Calu3 (cell line): ENCODE data around the gene TBL1XR1. TPM values are rescaled to one million over a fixed set of nuclear protein-coding genes. Genes with fewer than 3 reads are reported as not detected.
A peak's percentile ranks its signal among the peaks of the same experiment; 100 is the strongest.
"Not testable (repeated sequence)": the region's sequence is repeated elsewhere in the genome, so short reads cannot be mapped to it uniquely, and the experiment has no call there.

Experiments used
- BruUV-seq: library from RNA; stranded (reverse); fragments of 400-500 nt; replicated peaks from 2 replicates; lab custom pipeline; 2021; lab: Mats Ljungman, UMichigan
- CTCF ChIA-PET: fragments of 300-600 bp; sonication (Branson Sonifier 250); formaldehyde crosslinking; loops from one replicate; lab custom pipeline; 2022; ENCODE audit warnings: antibody characterized with exemption; lab: Charles Lee
- DNase-seq: peaks from one replicate; pipeline ENCODE4 v3.0.0; 2022
- H3K27ac Mint-ChIP-seq: one replicate; pipeline ENCODE4 v1.8.0; 2022; ENCODE audit warnings: mixed read lengths; ENCODE audit not compliant: unreplicated experiment
- H3K27me3 Mint-ChIP-seq: one replicate; pipeline ENCODE4 v1.8.0; 2022; ENCODE audit warnings: mixed read lengths; ENCODE audit not compliant: unreplicated experiment
- H3K36me3 Mint-ChIP-seq: one replicate; pipeline ENCODE4 v1.8.0; 2022; ENCODE audit warnings: mild to moderate bottlenecking, moderate library complexity, mixed read lengths; ENCODE audit not compliant: insufficient read depth, unreplicated experiment
- H3K4me1 Mint-ChIP-seq: one replicate; pipeline ENCODE4 v1.8.0; 2022; ENCODE audit warnings: mild to moderate bottlenecking, low read depth, mixed read lengths; ENCODE audit not compliant: unreplicated experiment
- H3K4me3 Mint-ChIP-seq: one replicate; pipeline ENCODE4 v1.8.0; 2022; ENCODE audit warnings: mild to moderate bottlenecking, low read depth, moderate library complexity, mixed read lengths; ENCODE audit not compliant: unreplicated experiment
- H3K9me3 Mint-ChIP-seq: one replicate; pipeline ENCODE4 v1.8.0; 2022; ENCODE audit warnings: low read depth, mixed read lengths; ENCODE audit not compliant: unreplicated experiment
- CTCF ChIP-seq: fragments of 200-600 bp; IDR thresholded peaks from one replicate; pipeline ENCODE4 v1.8.0; 2022; ENCODE audit warnings: antibody characterized with exemption; ENCODE audit not compliant: unreplicated experiment
- intact Hi-C: fragments of 100-400 bp; cut with micrococcal nuclease; formaldehyde crosslinking; loops from one replicate; pipeline ENCODE4 v1.10.0; 2022; ENCODE audit not compliant: unreplicated experiment
- total RNA-seq: library from RNA; stranded (reverse); gene quantifications from 2 replicates; pipeline ENCODE4 v1.2.3, GENCODE V29; 2022

The TBL1XR1 gene
- total RNA-seq, 1 experiment from 2014 or later: 206 TPM

GRCh38 chr3:177190756-177191681 lies 6.3 kb downstream of the TBL1XR1 start:
- BruUV-seq: no TSS peak
- Mint-ChIP-seq H3K36me3 (peaks cover 31% of the 10 kb centered on the region), H3K9me3 (no peaks in the 10 kb centered on the region), H3K27ac (no peak overlapping the region), H3K4me3 (no peak overlapping the region), H3K27me3 (no peaks in the 10 kb centered on the region), H3K4me1 (peaks cover 48% of the 10 kb centered on the region)
- CTCF ChIA-PET: no interaction called here
- no peak for TF ChIP-seq CTCF
- intact Hi-C loops: loop anchor here (10.0 kb wide), 2 partner anchors 584 to 1134 kb away; no protein-coding TSS in a partner anchor
- DNase-seq: no peak

- H3K4me3 Mint-ChIP-seq, CTCF ChIA-PET: not testable (repeated sequence)
These were observed 7.1 kb downstream of the TBL1XR1 start for GRCh38 chr3:177190184-177190583.

GRCh38 chr3:177188325-177188724 lies 9.0 kb downstream of the TBL1XR1 start:
- DNase-seq, BruUV-seq, H3K4me3 Mint-ChIP-seq, H3K27me3 Mint-ChIP-seq, intact Hi-C loops, H3K9me3 Mint-ChIP-seq: not testable (repeated sequence)
- Mint-ChIP-seq H3K4me1 (peaks cover 43% of the 10 kb centered on the region), H3K36me3 (peaks cover 14% of the 10 kb centered on the region), H3K27ac (peak overlapping the region; percentile 24)
- CTCF ChIA-PET: interaction anchor here (0.7 kb wide), 2 partner anchors 15 to 113 kb away, joined by 3 to 4 read pairs; no protein-coding TSS in a partner anchor

More at GRCh38 chr3:177190184-177190583, 7.1 kb downstream of the TBL1XR1 start:
- H3K9me3 Mint-ChIP-seq, DNase-seq, H3K27ac Mint-ChIP-seq, H3K27me3 Mint-ChIP-seq, BruUV-seq: not testable (repeated sequence)
- Mint-ChIP-seq H3K4me1 (peaks cover 51% of the 10 kb centered on the region), H3K36me3 (peaks cover 25% of the 10 kb centered on the region)
- intact Hi-C loops: loop anchor here (10.0 kb wide), 2 partner anchors 585 to 1135 kb away; no protein-coding TSS in a partner anchor

GRCh38 chr3:177186306-177186705 lies 11.0 kb downstream of the TBL1XR1 start:
- no peak for TF ChIP-seq CTCF
- no peak overlapping the region for H3K4me3 Mint-ChIP-seq
- no peaks in the 10 kb centered on the region for H3K27me3 Mint-ChIP-seq
- H3K36me3 Mint-ChIP-seq: peaks cover 6% of the 10 kb centered on the region
- CTCF ChIA-PET: no interaction called here
- no peaks in the 10 kb centered on the region for H3K9me3 Mint-ChIP-seq
- H3K27ac Mint-ChIP-seq: no peak overlapping the region
- no peak for DNase-seq
- no TSS peak for BruUV-seq
- H3K4me1 Mint-ChIP-seq: peaks cover 43% of the 10 kb centered on the region
- intact Hi-C loops: no loop called here

- intact Hi-C loops: no loop called here
- H3K4me1 Mint-ChIP-seq: peaks cover 33% of the 10 kb centered on the region
- H3K36me3 Mint-ChIP-seq: peaks cover 6% of the 10 kb centered on the region
These were observed 12.2 kb downstream of the TBL1XR1 start for GRCh38 chr3:177185035-177185574.

GRCh38 chr3:177184602-177185001 lies 12.7 kb downstream of the TBL1XR1 start:
- not testable (repeated sequence) for H3K27me3 Mint-ChIP-seq
- CTCF ChIA-PET: interaction anchor here (0.7 kb wide), 2 partner anchors 47 to 274 kb away, joined by 3 to 7 read pairs; no protein-coding TSS in a partner anchor
- H3K4me1 Mint-ChIP-seq: peaks cover 38% of the 10 kb centered on the region

More at GRCh38 chr3:177185035-177185574, 12.2 kb downstream of the TBL1XR1 start:
- Mint-ChIP-seq H3K9me3 (no peaks in the 10 kb centered on the region), H3K27me3 (no peaks in the 10 kb centered on the region), H3K27ac (no peak overlapping the region), H3K4me3 (no peak overlapping the region)
- CTCF ChIA-PET: interaction anchor here (0.7 kb wide), 2 partner anchors 47 to 273 kb away, joined by 3 to 7 read pairs; no protein-coding TSS in a partner anchor
- no TSS peak for BruUV-seq
- DNase-seq: no peak
- TF ChIP-seq CTCF: no peak

More at GRCh38 chr3:177184602-177185001, 12.7 kb downstream of the TBL1XR1 start:
- H3K9me3 Mint-ChIP-seq, intact Hi-C loops, H3K27ac Mint-ChIP-seq, BruUV-seq, H3K4me3 Mint-ChIP-seq, H3K36me3 Mint-ChIP-seq, DNase-seq: not testable (repeated sequence)
